ENCODE results near the gene MEIS2.

The MEIS2 gene

GRCh38 chr15:36958606-36959005, 141.7 kb downstream of the MEIS2 start:
- DNase-seq = no peak

- DNase-seq = no peak
Measured at GRCh38 chr15:36954486-36954885, 145.9 kb downstream of the MEIS2 start.

GRCh38 chr15:36953346-36953745, 147.0 kb downstream of the MEIS2 start:
- DNase-seq = no peak

GRCh38 chr15:36951731-36952247, 148.6 kb downstream of the MEIS2 start:
- no peak for DNase-seq

GRCh38 chr15:36950371-36950770, 150.0 kb downstream of the MEIS2 start:
- no peak for DNase-seq

- no peak for DNase-seq
Measured at GRCh38 chr15:36948982-36949381, 151.4 kb downstream of the MEIS2 start.

- DNase-seq = no peak
Measured at GRCh38 chr15:36947035-36947719, 153.2 kb downstream of the MEIS2 start.

GRCh38 chr15:36944442-36944841, 155.9 kb downstream of the MEIS2 start:
- no peak for DNase-seq

GRCh38 chr15:36943508-36944361, 156.6 kb downstream of the MEIS2 start:
- DNase-seq = no peak

- DNase-seq = no peak
Measured at GRCh38 chr15:36942248-36942827, 158.0 kb downstream of the MEIS2 start.

GRCh38 chr15:36941798-36942197, 158.6 kb downstream of the MEIS2 start:
- DNase-seq = no peak

GRCh38 chr15:36940636-36941260, 159.6 kb downstream of the MEIS2 start:
- no peak for DNase-seq

GRCh38 chr15:36940219-36940618, 160.1 kb downstream of the MEIS2 start:
- no peak for DNase-seq

- no peak for DNase-seq
Measured at GRCh38 chr15:36938764-36939163, 161.6 kb downstream of the MEIS2 start.

GRCh38 chr15:36938131-36938530, 162.2 kb downstream of the MEIS2 start:
- DNase-seq = no peak

GRCh38 chr15:36936613-36937012, 163.7 kb downstream of the MEIS2 start:
- DNase-seq = no peak

GRCh38 chr15:36933255-36933990, 166.9 kb downstream of the MEIS2 start:
- DNase-seq = no peak

GRCh38 chr15:36932070-36932469, 168.3 kb downstream of the MEIS2 start:
- no peak for DNase-seq

GRCh38 chr15:36931434-36931833, 168.9 kb downstream of the MEIS2 start:
- no peak for DNase-seq

GRCh38 chr15:36926427-36926825, 173.9 kb downstream of the MEIS2 start:
- no peak for DNase-seq

GRCh38 chr15:36925653-36926426, 174.5 kb downstream of the MEIS2 start:
- no peak for DNase-seq

GRCh38 chr15:36925049-36925448, 175.3 kb downstream of the MEIS2 start:
- no peak for DNase-seq
